Lower lobe of right lung (tissue), 2 donors: Measurements from ENCODE around the gene DIDO1. TPM values are rescaled to one million over a fixed set of nuclear protein-coding genes. Genes with fewer than 3 reads are reported as not detected.
A peak's percentile ranks its signal among the peaks of the same experiment; 100 is the strongest.

ENCODE experiments used
- ATAC-seq, 2 donors: fragments of 200-7000 bp; cut with Tn5 transposase; one replicate each; pipeline ENCODE4 v1.9.1; 2020 to 2022; ENCODE audit warnings: mild to moderate bottlenecking in 2 of 2, moderate library complexity in 2 of 2
- DNase-seq: peaks from one replicate; pipeline ENCODE4 v3.0.0-alpha.2; 2020
- H3K27ac ChIP-seq: fragments of 200-600 bp; one replicate; pipeline ENCODE4 v1.8.0; 2022
- H3K27me3 ChIP-seq: fragments of 200-600 bp; one replicate; pipeline ENCODE4 v1.8.0; 2022; ENCODE audit warnings: low read depth
- H3K36me3 ChIP-seq: fragments of 200-600 bp; one replicate; pipeline ENCODE4 v1.8.0; 2022; ENCODE audit warnings: mild to moderate bottlenecking
- H3K4me1 ChIP-seq: fragments of 200-600 bp; one replicate; pipeline ENCODE4 v1.8.0; 2022
- H3K4me3 ChIP-seq: fragments of 200-600 bp; one replicate; pipeline ENCODE4 v1.8.0; 2022; ENCODE audit warnings: mild to moderate bottlenecking
- H3K9me3 ChIP-seq: fragments of 200-600 bp; one replicate; pipeline ENCODE4 v1.8.0; 2022
- CTCF ChIP-seq: fragments of 200-600 bp; IDR thresholded peaks from one replicate; pipeline ENCODE4 v1.8.0; 2022; ENCODE audit warnings: antibody characterized with exemption, mild to moderate bottlenecking
- intact Hi-C: fragments of 100-400 bp; cut with DNase I; formaldehyde crosslinking; loops from one replicate; pipeline ENCODE4 v1.11.0; 2022
- total RNA-seq: library from RNA; stranded (reverse); fragmentation: NEBNext Ultra II Directional; extraction: Animal tissue kit (Norgen Biotek cat#: 25700); gene quantifications from one replicate; pipeline ENCODE4 v1.2.1, GENCODE V29; 2021
- donor health status: DM: no; HTN: yes; CAD: no; lungs with severe emphysema.

Gene DIDO1
- total RNA-seq, 1 donor from 2014 or later = 54.6 TPM

GRCh38 chr20:62860924-62861691, 65.2 kb downstream of the DIDO1 start:
- Histone ChIP-seq H3K9me3 (no peaks in the 10 kb centered on the region), H3K27ac (no peak overlapping the region), H3K27me3 (no peaks in the 10 kb centered on the region), H3K36me3 (peaks cover 4% of the 10 kb centered on the region), H3K4me1 (peaks cover 14% of the 10 kb centered on the region), H3K4me3 (peak overlapping the region; percentile 51)
- ATAC-seq = no peak
- intact Hi-C loops = no loop called here
- no peak for TF ChIP-seq CTCF
- no peak for DNase-seq

- Histone ChIP-seq H3K4me3 (peak overlapping the region; percentile 41), H3K27me3 (no peaks in the 10 kb centered on the region), H3K9me3 (no peaks in the 10 kb centered on the region), H3K4me1 (peaks cover 14% of the 10 kb centered on the region), H3K27ac (no peak overlapping the region), H3K36me3 (peaks cover 4% of the 10 kb centered on the region)
- intact Hi-C loops = no loop called here
- no peak for TF ChIP-seq CTCF
- DNase-seq (no peak), ATAC-seq (no peak)
These were observed 65.8 kb downstream of the DIDO1 start for GRCh38 chr20:62860391-62860923.

- intact Hi-C loops = no loop called here
- Histone ChIP-seq H3K4me3 (no peak overlapping the region), H3K27me3 (no peaks in the 10 kb centered on the region), H3K36me3 (peaks cover 5% of the 10 kb centered on the region), H3K9me3 (no peaks in the 10 kb centered on the region), H3K27ac (no peak overlapping the region), H3K4me1 (peaks cover 14% of the 10 kb centered on the region)
- no peak for TF ChIP-seq CTCF
- DNase-seq (no peak), ATAC-seq (no peak)
These were observed 66.6 kb downstream of the DIDO1 start for GRCh38 chr20:62859721-62860120.

- Histone ChIP-seq H3K9me3 (no peaks in the 10 kb centered on the region), H3K4me3 (no peak overlapping the region), H3K27me3 (no peaks in the 10 kb centered on the region), H3K4me1 (peaks cover 14% of the 10 kb centered on the region), H3K27ac (no peak overlapping the region), H3K36me3 (peaks cover 19% of the 10 kb centered on the region)
- intact Hi-C loops = no loop called here
- DNase-seq (no peak), ATAC-seq (no peak)
- no peak for TF ChIP-seq CTCF
These were observed 68.1 kb downstream of the DIDO1 start for GRCh38 chr20:62858058-62858830.

- no peak for ATAC-seq
- no peak overlapping the region for H3K4me3 ChIP-seq
- peaks cover 11% of the 10 kb centered on the region for H3K4me1 ChIP-seq
- no peaks in the 10 kb centered on the region for H3K27me3 ChIP-seq
- intact Hi-C loops = no loop called here
- H3K27ac ChIP-seq = no peak overlapping the region
- peaks cover 28% of the 10 kb centered on the region for H3K36me3 ChIP-seq
- no peak for TF ChIP-seq CTCF
- no peaks in the 10 kb centered on the region for H3K9me3 ChIP-seq
- no peak for DNase-seq
These were observed 69.2 kb downstream of the DIDO1 start for GRCh38 chr20:62856931-62857619.
